HEK293T (cell line): ENCODE data around the gene RBKS.

ENCODE experiments used
- CTCF ChIA-PET: fragments of 350-600 bp; formaldehyde crosslinking; extraction: SDS; loops from one replicate; lab custom pipeline; 2021; ENCODE audit warnings: antibody characterized with exemption, inconsistent platforms; lab: Yijun Ruan, JAX
- POLR2A ChIA-PET: fragments of 350-600 bp; formaldehyde crosslinking; extraction: SDS; loops from one replicate; lab custom pipeline; 2020; ENCODE audit warnings: antibody characterized with exemption, inconsistent platforms; lab: Yijun Ruan, JAX
- DNase-seq: peaks from one replicate; pipeline ENCODE4 v3.0.0; 2012; ENCODE audit warnings: mixed read lengths; ENCODE audit errors: extremely low spot score
- ARNT ChIP-seq: fragments of 450-650 bp; IDR thresholded peaks from 2 replicates; pipeline ENCODE4 v1.6.1; 2017; ENCODE audit warnings: mild to moderate bottlenecking
- BHLHE40 ChIP-seq: fragments of 450-650 bp; IDR thresholded peaks from 2 replicates; pipeline ENCODE4 v1.6.1; 2016; ENCODE audit warnings: mild to moderate bottlenecking, moderate library complexity, borderline replicate concordance
- CTBP1 ChIP-seq: fragments of 450-650 bp; IDR thresholded peaks from 2 replicates; pipeline ENCODE4 v1.6.1; 2016; ENCODE audit warnings: borderline replicate concordance
- ELF4 ChIP-seq: fragments of 450-650 bp; IDR thresholded peaks from 2 replicates; pipeline ENCODE4 v1.6.1; 2017; ENCODE audit warnings: antibody characterized with exemption
- FOXA1 ChIP-seq: fragments of 450-650 bp; IDR thresholded peaks from 2 replicates; pipeline ENCODE4 v1.6.1; 2016; ENCODE audit warnings: mild to moderate bottlenecking
- FOXK2 ChIP-seq: fragments of 450-650 bp; IDR thresholded peaks from 2 replicates; pipeline ENCODE4 v1.6.1; 2016; ENCODE audit warnings: mild to moderate bottlenecking
- FOXM1 ChIP-seq: fragments of 450-650 bp; IDR thresholded peaks from 2 replicates; pipeline ENCODE4 v1.6.1; 2017; ENCODE audit warnings: mild to moderate bottlenecking, borderline replicate concordance
- HDGF ChIP-seq: fragments of 450-650 bp; IDR thresholded peaks from 2 replicates; pipeline ENCODE4 v1.6.1; 2017; ENCODE audit warnings: antibody characterized with exemption, borderline replicate concordance
- L3MBTL2 ChIP-seq: fragments of 450-650 bp; conservative IDR thresholded peaks from 2 replicates; pipeline ENCODE4 v1.6.1; 2016; ENCODE audit warnings: mild to moderate bottlenecking
- LEF1 ChIP-seq: fragments of 450-650 bp; IDR thresholded peaks from 2 replicates; pipeline ENCODE4 v1.6.1; 2017; ENCODE audit warnings: mild to moderate bottlenecking, borderline replicate concordance
- NFRKB ChIP-seq: fragments of 450-650 bp; IDR thresholded peaks from 2 replicates; pipeline ENCODE4 v1.6.1; 2016; ENCODE audit warnings: mild to moderate bottlenecking, moderate library complexity
- SP1 ChIP-seq: fragments of 450-650 bp; IDR thresholded peaks from 2 replicates; pipeline ENCODE4 v1.6.1; 2017
- SUZ12 ChIP-seq: fragments of 450-650 bp; IDR thresholded peaks from 2 replicates; pipeline ENCODE4 v1.6.1; 2016; ENCODE audit warnings: mild to moderate bottlenecking
- TARDBP ChIP-seq: fragments of 450-650 bp; IDR thresholded peaks from 2 replicates; pipeline ENCODE4 v1.6.1; 2016
- ZNF384 ChIP-seq: fragments of 450-650 bp; IDR thresholded peaks from 2 replicates; pipeline ENCODE4 v1.6.1; 2016
- TF ChIP-seq, protein P1 (sequence below): fragments of 450-650 bp; IDR thresholded peaks from 2 replicates; pipeline ENCODE4 v1.6.1; 2016

Gene RBKS

DNA sequence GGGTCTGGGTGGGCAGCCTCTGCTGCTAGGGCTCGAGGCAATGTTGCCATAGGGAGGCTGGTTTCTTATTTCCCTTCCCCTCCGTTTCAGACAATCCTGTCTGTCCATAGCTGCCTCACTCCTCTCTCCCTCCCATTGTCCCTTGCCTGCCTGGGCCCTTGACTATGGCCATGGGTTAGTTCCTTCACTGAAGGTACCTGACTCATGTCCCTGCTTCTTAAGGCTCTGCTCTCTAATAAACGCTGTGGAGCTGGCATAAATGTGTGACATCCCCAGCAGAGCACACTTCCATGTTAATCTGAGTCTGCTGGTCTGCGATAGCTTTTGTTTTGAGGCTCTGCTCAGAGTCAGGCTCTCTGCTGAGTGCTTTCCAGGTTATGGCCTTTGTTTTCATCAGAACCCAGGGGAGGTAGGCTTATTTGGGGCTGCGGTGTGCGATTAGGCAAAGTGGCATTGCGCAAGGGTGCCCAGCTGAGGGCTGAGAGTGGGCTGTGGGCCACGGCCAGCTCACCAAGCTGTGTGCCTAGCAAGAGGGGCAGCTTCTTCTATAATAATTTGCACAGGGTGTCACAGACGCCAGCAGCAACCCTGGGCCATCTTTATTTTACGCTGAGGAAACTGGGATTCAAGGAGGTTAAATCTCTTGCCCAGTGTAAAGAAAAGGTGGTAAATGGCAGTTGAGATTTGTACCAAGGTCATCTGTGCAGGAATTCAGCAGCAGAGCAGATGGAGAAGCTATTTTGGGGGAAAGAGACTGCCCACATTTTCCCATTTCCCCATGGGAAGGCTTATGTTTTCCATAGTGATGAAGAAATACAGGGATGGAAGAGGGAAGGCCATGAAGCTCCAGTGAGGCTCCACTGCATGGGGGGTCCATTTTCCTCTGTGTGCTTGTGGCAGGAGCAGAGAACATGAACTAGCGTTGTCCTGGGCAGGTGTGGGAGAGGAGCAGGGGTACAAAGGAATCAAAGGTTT is 93.1 kb downstream of the RBKS start:
- no peak for TF ChIP-seq HDGF
- TF ChIP-seq, protein P1, sequence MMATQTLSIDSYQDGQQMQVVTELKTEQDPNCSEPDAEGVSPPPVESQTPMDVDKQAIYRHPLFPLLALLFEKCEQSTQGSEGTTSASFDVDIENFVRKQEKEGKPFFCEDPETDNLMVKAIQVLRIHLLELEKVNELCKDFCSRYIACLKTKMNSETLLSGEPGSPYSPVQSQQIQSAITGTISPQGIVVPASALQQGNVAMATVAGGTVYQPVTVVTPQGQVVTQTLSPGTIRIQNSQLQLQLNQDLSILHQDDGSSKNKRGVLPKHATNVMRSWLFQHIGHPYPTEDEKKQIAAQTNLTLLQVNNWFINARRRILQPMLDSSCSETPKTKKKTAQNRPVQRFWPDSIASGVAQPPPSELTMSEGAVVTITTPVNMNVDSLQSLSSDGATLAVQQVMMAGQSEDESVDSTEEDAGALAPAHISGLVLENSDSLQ = no peak
- no peak for TF ChIP-seq SP1
- no peak for TF ChIP-seq L3MBTL2
- no peak for TF ChIP-seq NFRKB
- no peak for TF ChIP-seq SUZ12
- DNase-seq = no peak
- ChIA-PET CTCF (no interaction called here), POLR2A (no interaction called here)

DNA sequence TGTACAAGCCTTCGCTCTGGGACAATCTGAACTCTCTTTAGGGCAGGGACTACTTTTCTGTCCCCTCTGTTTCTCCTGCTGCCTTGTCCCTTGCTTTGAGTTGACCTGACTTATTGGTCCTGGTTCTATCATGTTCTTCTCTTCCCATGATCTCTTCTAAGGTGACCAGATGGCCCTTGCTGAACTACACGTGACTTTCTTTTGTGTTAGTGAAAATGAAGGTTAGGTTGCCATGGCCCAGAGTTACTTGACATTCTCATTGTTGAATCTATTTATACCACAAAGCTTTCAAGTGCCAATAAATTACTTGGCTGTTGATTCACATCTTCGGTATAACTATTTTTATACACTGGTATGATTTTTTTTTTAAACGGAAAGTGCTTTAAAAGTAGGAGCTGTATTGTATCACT is 94.3 kb downstream of the RBKS start:
- TF ChIP-seq ARNT = no peak
- TF ChIP-seq CTBP1 = no peak
- no peak for TF ChIP-seq ZNF384
- TF ChIP-seq SUZ12 = no peak
- TF ChIP-seq, protein P1 = no peak
- no peak for TF ChIP-seq ELF4
- no peak for TF ChIP-seq BHLHE40
- TF ChIP-seq LEF1 = no peak
- no peak for TF ChIP-seq TARDBP
- TF ChIP-seq HDGF = no peak
- TF ChIP-seq SP1 = no peak
- no peak for TF ChIP-seq L3MBTL2
- TF ChIP-seq FOXM1 = no peak
- no peak for TF ChIP-seq FOXA1
- no peak for TF ChIP-seq NFRKB
- no peak for TF ChIP-seq FOXK2
- ChIA-PET CTCF (interaction anchor here (1.1 kb wide), 1 partner anchor 82 kb away, joined by 3 read pairs; no protein-coding TSS in a partner anchor), POLR2A (no interaction called here)
- no peak for DNase-seq

DNA sequence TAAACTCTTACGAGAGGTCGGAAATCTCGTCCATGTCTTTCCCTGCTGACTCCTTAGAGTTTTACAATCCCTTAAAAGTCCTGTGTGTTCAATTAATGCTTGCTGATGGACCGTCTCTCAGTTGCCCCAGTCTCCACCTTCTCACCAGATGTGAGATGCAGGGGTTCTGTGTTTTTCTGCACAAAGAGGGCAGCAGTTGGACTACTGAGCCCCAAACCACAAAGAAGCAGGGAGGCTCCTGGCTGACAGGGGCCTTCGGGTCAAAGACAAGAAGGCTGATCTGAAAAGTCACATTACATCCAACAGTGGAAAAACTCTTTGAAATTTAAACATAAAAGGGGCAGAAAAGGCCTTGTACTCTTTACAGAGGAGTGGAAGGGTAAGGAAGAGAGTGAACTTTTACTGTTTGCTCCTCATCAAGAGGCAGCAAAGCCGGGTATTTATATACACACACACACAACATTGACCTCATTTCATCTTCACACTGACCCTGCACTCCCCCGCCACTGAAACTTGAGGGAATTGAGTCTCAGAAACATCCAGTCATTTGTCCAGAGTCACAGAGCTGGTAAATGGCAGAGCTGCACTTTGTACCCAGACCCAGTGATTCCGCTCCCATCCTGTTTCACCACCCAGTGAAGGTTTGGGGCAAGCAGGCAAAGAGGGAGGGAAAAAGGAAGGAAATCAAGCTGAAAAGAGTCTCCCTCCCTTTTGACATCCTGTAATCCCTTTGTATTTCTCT is 94.9 kb downstream of the RBKS start:
- DNase-seq = no peak
- POLR2A ChIA-PET = no interaction called here
- TF ChIP-seq BHLHE40 (no peak), ELF4 (no peak), CTBP1 (no peak), FOXA1 (no peak), SUZ12 (no peak), ZNF384 (no peak)
- TF ChIP-seq, protein P1 = no peak
- CTCF ChIA-PET = interaction anchor here (1.1 kb wide), 1 partner anchor 81 kb away, joined by 3 read pairs; no protein-coding TSS in a partner anchor

DNA sequence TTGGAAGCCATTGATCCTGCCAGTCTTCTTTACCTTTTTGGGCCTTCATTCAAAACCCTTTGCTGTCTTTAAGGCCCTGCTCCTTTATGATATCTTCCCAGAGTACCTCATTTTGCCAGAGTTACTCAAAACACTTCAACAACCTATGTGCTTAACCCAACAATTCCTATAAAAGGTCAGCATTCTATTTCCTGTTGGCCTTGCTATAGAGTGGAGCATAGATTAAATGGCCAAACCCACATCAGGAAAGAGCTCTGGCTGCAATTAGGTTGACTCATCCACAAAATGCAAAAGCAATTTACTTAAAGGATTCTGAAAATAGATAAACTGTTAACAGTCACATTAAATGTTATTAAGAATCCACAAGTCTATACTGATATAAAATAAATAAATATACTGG is 97.4 kb downstream of the RBKS start:
- TF ChIP-seq, protein P1 = no peak
- TF ChIP-seq CTBP1 = no peak
- no peak for TF ChIP-seq BHLHE40
- no peak for TF ChIP-seq FOXM1
- TF ChIP-seq LEF1 = no peak
- no peak for TF ChIP-seq L3MBTL2
- TF ChIP-seq ELF4 = no peak
- no peak for TF ChIP-seq FOXK2
- TF ChIP-seq ARNT = no peak
- TF ChIP-seq NFRKB = no peak
- no peak for TF ChIP-seq TARDBP
- TF ChIP-seq SUZ12 = no peak
- TF ChIP-seq HDGF = no peak
- no peak for TF ChIP-seq ZNF384
- no peak for TF ChIP-seq SP1
- TF ChIP-seq FOXA1 = no peak
- no peak for DNase-seq
- ChIA-PET CTCF (no interaction called here), POLR2A (no interaction called here)

DNA sequence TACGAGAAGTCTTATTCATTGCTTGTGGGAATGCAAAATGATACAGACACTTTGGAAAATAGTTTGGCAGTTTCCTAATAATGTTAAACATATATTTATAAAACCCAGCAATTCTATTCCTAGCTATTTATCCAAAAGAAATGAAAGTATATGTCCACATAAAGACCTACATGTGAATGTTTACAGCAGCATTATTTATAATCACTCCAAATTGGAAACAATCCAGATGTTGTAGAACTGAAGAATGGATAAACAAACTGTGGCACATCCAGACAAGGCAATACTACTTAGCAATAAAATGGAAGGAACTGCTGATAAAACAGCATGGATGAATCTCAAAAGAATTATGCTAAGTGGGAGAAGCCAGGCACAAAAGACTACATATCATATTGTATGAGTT is 99.4 kb downstream of the RBKS start:
- DNase-seq = no peak
- TF ChIP-seq FOXK2 = no peak
- TF ChIP-seq ZNF384 = no peak
- TF ChIP-seq FOXA1 = no peak
- TF ChIP-seq SUZ12 = no peak
- no peak for TF ChIP-seq L3MBTL2
- no peak for TF ChIP-seq FOXM1
- no peak for TF ChIP-seq ELF4
- no peak for TF ChIP-seq CTBP1
- TF ChIP-seq TARDBP = no peak
- TF ChIP-seq HDGF = no peak
- TF ChIP-seq NFRKB = no peak
- TF ChIP-seq BHLHE40 = no peak
- POLR2A ChIA-PET = no interaction called here
- CTCF ChIA-PET = no interaction called here

DNA sequence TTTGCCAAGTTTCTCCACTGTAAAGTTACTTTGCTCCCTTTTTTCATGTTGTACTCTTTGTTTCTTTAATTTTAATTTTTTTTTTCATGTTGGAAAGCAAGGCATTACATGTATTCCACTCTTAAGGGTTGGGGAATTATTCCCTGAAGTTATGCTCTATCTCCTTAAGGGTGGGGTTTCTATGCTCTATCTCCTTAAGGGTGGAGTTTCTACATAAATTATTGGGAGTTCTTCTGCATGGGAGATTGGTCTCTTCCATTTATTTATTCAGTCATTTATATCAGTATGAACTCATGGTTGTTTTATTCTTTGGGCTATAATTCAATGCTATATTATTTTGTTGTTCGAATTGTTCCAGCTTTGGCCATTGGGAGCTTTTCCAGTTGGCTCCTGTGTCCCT is 107.5 kb downstream of the RBKS start:
- DNase-seq = no peak
- POLR2A ChIA-PET = no interaction called here
- CTCF ChIA-PET = interaction anchor here (0.6 kb wide), 2 partner anchors 648 to 658 kb away, joined by 3 read pairs; no protein-coding TSS in a partner anchor
- no peak for TF ChIP-seq ARNT
- no peak for TF ChIP-seq NFRKB
- TF ChIP-seq ZNF384 = no peak
- TF ChIP-seq HDGF = no peak
- no peak for TF ChIP-seq BHLHE40
- TF ChIP-seq TARDBP = no peak
- TF ChIP-seq SUZ12 = no peak
- no peak for TF ChIP-seq FOXA1
- TF ChIP-seq FOXM1 = no peak
- TF ChIP-seq CTBP1 = no peak
- no peak for TF ChIP-seq L3MBTL2
- TF ChIP-seq, protein P1 = no peak
- TF ChIP-seq LEF1 = no peak
- no peak for TF ChIP-seq FOXK2
- TF ChIP-seq SP1 = no peak
- TF ChIP-seq ELF4 = no peak
